A549 (cell line): ENCODE data around the gene DAGLA. TPM values are rescaled to one million over a fixed set of nuclear protein-coding genes. Genes with fewer than 3 reads are reported as not detected.

Source experiments
- ATAC-seq, 2 experiments: fragments of 200-7000 bp in 1 of 2; fragments of >200 bp in 1 of 2; cut with Nextera tagmentation in 1 of 2; cut with Tn5 transposase in 1 of 2; 3 replicates each; pipeline versions ENCODE4 v1.8.0 to v1.9.1; 2018 to 2020; ENCODE audit warnings: mild to moderate bottlenecking in 1 of 2, moderate library complexity in 1 of 2
- CTCF ChIA-PET: fragments of 300-600 bp; sonication (Branson Sonifier 250); formaldehyde crosslinking; extraction: SDS; loops from one replicate; lab custom pipeline; 2021; ENCODE audit warnings: antibody characterized with exemption, inconsistent platforms; lab: Yijun Ruan, JAX
- POLR2A ChIA-PET: fragments of 350-600 bp; formaldehyde crosslinking; extraction: SDS; loops from one replicate; lab custom pipeline; 2021; ENCODE audit warnings: antibody characterized with exemption, inconsistent platforms; lab: Yijun Ruan, JAX
- DNase-seq, 2 experiments: peaks; one replicate each; pipeline versions ENCODE4 v3.0.0 to v3.0.0-alpha.2; 2011 to 2016; ENCODE audit warnings: low read depth in 1 of 2, low spot score in 1 of 2
- FAIRE-seq: peaks from 2 replicates; lab custom pipeline; 2011; peaks lifted over from hg19 to GRCh38; lab: Jason Lieb, UNC
- H3K27ac ChIP-seq, 2 experiments: fragments of >200 bp; sonication (Bioruptor Twin); formaldehyde crosslinking; 3 replicates each; pipeline ENCODE4 v1.5.1; 2016 to 2017
- H3K4me1 ChIP-seq: fragments of >200 bp; sonication (Bioruptor Twin); formaldehyde crosslinking; 3 replicates; pipeline ENCODE4 v1.6.1; 2016
- H3K4me2 ChIP-seq: fragments of >200 bp; sonication (Bioruptor Twin); formaldehyde crosslinking; 3 replicates; pipeline ENCODE4 v1.6.1; 2016
- H3K4me3 ChIP-seq: fragments of >200 bp; sonication (Bioruptor Twin); formaldehyde crosslinking; 3 replicates; pipeline ENCODE4 v1.5.1; 2016
- H3K9me3 ChIP-seq: fragments of >200 bp; sonication (Bioruptor Twin); formaldehyde crosslinking; 3 replicates; pipeline ENCODE4 v1.6.1; 2016
- CBX2 ChIP-seq: fragments of 200-600 bp; sonication (generic); IDR thresholded peaks from 2 replicates; pipeline ENCODE4 v1.6.1; 2016; ENCODE audit warnings: low read depth, mild to moderate bottlenecking, borderline replicate concordance
- CBX8 ChIP-seq: fragments of 200-600 bp; sonication (generic); IDR thresholded peaks from 2 replicates; pipeline ENCODE4 v1.6.1; 2016
- EHMT2 ChIP-seq: fragments of 200-600 bp; sonication (generic); IDR thresholded peaks from 2 replicates; pipeline ENCODE4 v1.6.1; 2016; ENCODE audit warnings: antibody characterized with exemption, low read depth, mild to moderate bottlenecking, moderate library complexity
- EP300 ChIP-seq, 2 experiments: fragments of >200 bp; sonication (Bioruptor Twin); formaldehyde crosslinking; IDR thresholded peaks; 2 replicates in 1 of 2; 3 replicates in 1 of 2; pipeline ENCODE4 v1.6.1; 2016 to 2017
- ESRRA ChIP-seq: fragments of 150-350 bp; IDR thresholded peaks from 2 replicates; pipeline ENCODE4 v1.6.1; 2014; ENCODE audit warnings: mild to moderate bottlenecking, low read length, borderline replicate concordance
- HDAC2 ChIP-seq: fragments of 200-600 bp; sonication (generic); IDR thresholded peaks from 2 replicates; pipeline ENCODE4 v1.6.1; 2016
- HEYL ChIP-seq: fragments of 250-450 bp; sonication (Bioruptor Pico); IDR thresholded peaks from 2 replicates; pipeline ENCODE4 v1.8.0; 2021; ENCODE audit warnings: mild to moderate bottlenecking, moderate library complexity
- HOXA7 ChIP-seq: fragments of 250-450 bp; sonication (Bioruptor Pico); IDR thresholded peaks from 2 replicates; pipeline ENCODE4 v1.5.0; 2020; ENCODE audit warnings: mild to moderate bottlenecking, moderate library complexity
- JUN ChIP-seq, 2 experiments: fragments of >200 bp; sonication (Bioruptor Twin); formaldehyde crosslinking; IDR thresholded peaks; 2 replicates in 1 of 2; 3 replicates in 1 of 2; pipeline ENCODE4 v1.6.1; 2016 to 2017
- MAZ ChIP-seq: fragments of 150-350 bp; IDR thresholded peaks from 2 replicates; pipeline ENCODE4 v1.6.1; 2014; ENCODE audit warnings: antibody characterized with exemption, low read depth, low read length, borderline replicate concordance
- MYC ChIP-seq: IDR thresholded peaks from 2 replicates; pipeline ENCODE4 v1.6.1; 2012; ENCODE audit warnings: mild to moderate bottlenecking, inconsistent platforms, low read length, improper control_type of control experiment, borderline replicate concordance
- NFE2L2 ChIP-seq: fragments of 150-350 bp; conservative IDR thresholded peaks from 2 replicates; pipeline ENCODE4 v1.6.1; 2014; ENCODE audit warnings: low read length
- NR3C1 ChIP-seq: fragments of >200 bp; sonication (Bioruptor Twin); formaldehyde crosslinking; IDR thresholded peaks from 3 replicates; pipeline ENCODE4 v1.6.1; 2017
- PHF8 ChIP-seq: fragments of 200-600 bp; sonication (generic); IDR thresholded peaks from 2 replicates; pipeline ENCODE4 v1.6.1; 2016; ENCODE audit warnings: low read depth, mild to moderate bottlenecking, antibody characterized with exemption, moderate library complexity, borderline replicate concordance
- POLR2A ChIP-seq: IDR thresholded peaks from 2 replicates; pipeline ENCODE4 v1.6.1; 2012; ENCODE audit warnings: mild to moderate bottlenecking, low read length
- RAD21 ChIP-seq, 2 experiments: fragments of >200 bp in 1 of 2; sonication (Bioruptor Twin) in 1 of 2; formaldehyde crosslinking in 1 of 2; IDR thresholded peaks in 1 of 2; conservative IDR thresholded peaks in 1 of 2; 2 replicates in 1 of 2; 3 replicates in 1 of 2; pipeline ENCODE4 v1.6.1; 2012 to 2018; ENCODE audit warnings: inconsistent platforms in 1 of 2
- RCOR1 ChIP-seq: fragments of 150-350 bp; IDR thresholded peaks from 2 replicates; pipeline ENCODE4 v1.6.1; 2014; ENCODE audit warnings: antibody characterized with exemption, low read length, low read depth
- SMC3 ChIP-seq: fragments of >200 bp; sonication (Bioruptor Twin); formaldehyde crosslinking; IDR thresholded peaks from 3 replicates; pipeline ENCODE4 v1.6.1; 2018; ENCODE audit warnings: inconsistent platforms
- SREBF2 ChIP-seq: fragments of 450-650 bp; IDR thresholded peaks from 2 replicates; pipeline ENCODE4 v1.6.1; 2014; ENCODE audit warnings: mild to moderate bottlenecking, moderate library complexity
- ZC3H11A ChIP-seq: fragments of 450-650 bp; IDR thresholded peaks from 2 replicates; pipeline ENCODE4 v1.6.1; 2014; ENCODE audit warnings: antibody characterized with exemption, mild to moderate bottlenecking
- ZNF302 ChIP-seq: fragments of 250-450 bp; sonication (Bioruptor Pico); IDR thresholded peaks from 2 replicates; pipeline ENCODE4 v1.9.0; 2021; ENCODE audit warnings: inconsistent platforms, mild to moderate bottlenecking, moderate library complexity
- ZSCAN20 ChIP-seq: fragments of 250-450 bp; sonication (Bioruptor Pico); IDR thresholded peaks from 2 replicates; pipeline ENCODE4 v1.8.0; 2022; ENCODE audit warnings: mild to moderate bottlenecking, moderate library complexity
- WGBS: methylation state at CpG from one replicate; pipeline ENCODE4 v1.1.6; 2017; ENCODE audit errors: missing lambda C conversion rate; 5-methylcytosine and 5-hydroxymethylcytosine counted together
- polyA plus RNA-seq, 4 experiments: library from polyadenylated mRNA; depleted of rRNA in 3 of 4; stranded (reverse); fragments of >200 nt; fragmentation: RNase III in 1 of 4; extraction: RNeasy Plus Mini Kit Qiagen cat#74134 plus additional on column Dnase treatment in 1 of 4; gene quantifications; 2 replicates in 3 of 4; 3 replicates in 1 of 4; pipeline ENCODE4 v1.2.3, GENCODE V29; 2011 to 2017
- TF ChIP-seq, protein P1 (sequence below): IDR thresholded peaks from 2 replicates; pipeline ENCODE4 v1.6.1; 2012
- TF ChIP-seq, protein P2 (sequence below): fragments of >200 bp; sonication (Bioruptor Twin); formaldehyde crosslinking; IDR thresholded peaks from 3 replicates; pipeline ENCODE4 v1.6.1; 2016
- TF ChIP-seq, protein P3 (sequence below): fragments of >200 bp; sonication (Bioruptor Twin); formaldehyde crosslinking; IDR thresholded peaks from 2 replicates; pipeline ENCODE4 v1.6.1; 2016
- TF ChIP-seq, protein P4 (sequence below): fragments of >200 bp; sonication (Bioruptor Twin); formaldehyde crosslinking; IDR thresholded peaks from 3 replicates; pipeline ENCODE4 v1.5.1; 2016
- TF ChIP-seq, protein P5 (sequence below): fragments of 250-450 bp; sonication (Bioruptor Pico); IDR thresholded peaks from 2 replicates; pipeline ENCODE4 v1.5.0; 2021; ENCODE audit warnings: mild to moderate bottlenecking, moderate library complexity, borderline replicate concordance

Gene DAGLA
- polyA plus RNA-seq, 2 of the 4 experiments (the other 2 are of a cell fraction), result 0.93 to 2.5 TPM

DNA sequence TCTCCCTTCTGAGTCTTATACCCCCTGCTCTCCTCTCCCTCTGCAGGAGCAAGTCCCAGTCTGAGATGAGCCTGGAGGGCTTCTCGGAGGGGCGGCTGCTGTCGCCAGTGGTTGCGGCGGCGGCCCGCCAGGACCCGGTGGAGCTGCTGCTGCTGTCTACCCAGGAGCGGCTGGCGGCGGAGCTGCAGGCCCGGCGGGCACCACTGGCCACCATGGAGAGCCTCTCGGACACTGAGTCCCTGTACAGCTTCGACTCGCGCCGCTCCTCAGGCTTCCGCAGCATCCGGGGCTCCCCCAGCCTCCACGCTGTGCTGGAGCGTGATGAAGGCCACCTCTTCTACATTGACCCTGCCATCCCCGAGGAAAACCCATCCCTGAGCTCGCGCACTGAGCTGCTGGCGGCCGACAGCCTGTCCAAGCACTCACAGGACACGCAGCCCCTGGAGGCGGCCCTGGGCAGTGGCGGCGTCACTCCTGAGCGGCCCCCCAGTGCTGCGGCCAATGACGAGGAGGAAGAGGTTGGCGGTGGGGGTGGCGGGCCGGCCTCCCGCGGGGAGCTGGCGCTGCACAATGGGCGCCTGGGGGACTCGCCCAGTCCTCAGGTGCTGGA is 63.4 kb downstream of the DAGLA start:
- POLR2A ChIA-PET, result no interaction called here
- no peak for FAIRE-seq
- no peak overlapping the region for H3K4me2 ChIP-seq
- 92% methylated on average over 21 of the region's 42 CpGs for WGBS
- no peaks in the 10 kb centered on the region for H3K9me3 ChIP-seq
- DNase-seq, result no peak
- no peak overlapping the region for H3K27ac ChIP-seq
- TF ChIP-seq JUN (IDR thresholded peaks at IDR 0.05) (no peak), MAZ (no peak), RCOR1 (no peak), SMC3 (no peak), SREBF2 (no peak), ESRRA (no peak), MYC (no peak), CBX8 (no peak), HEYL (no peak), HDAC2 (no peak), EHMT2 (no peak)
- TF ChIP-seq, protein P1, sequence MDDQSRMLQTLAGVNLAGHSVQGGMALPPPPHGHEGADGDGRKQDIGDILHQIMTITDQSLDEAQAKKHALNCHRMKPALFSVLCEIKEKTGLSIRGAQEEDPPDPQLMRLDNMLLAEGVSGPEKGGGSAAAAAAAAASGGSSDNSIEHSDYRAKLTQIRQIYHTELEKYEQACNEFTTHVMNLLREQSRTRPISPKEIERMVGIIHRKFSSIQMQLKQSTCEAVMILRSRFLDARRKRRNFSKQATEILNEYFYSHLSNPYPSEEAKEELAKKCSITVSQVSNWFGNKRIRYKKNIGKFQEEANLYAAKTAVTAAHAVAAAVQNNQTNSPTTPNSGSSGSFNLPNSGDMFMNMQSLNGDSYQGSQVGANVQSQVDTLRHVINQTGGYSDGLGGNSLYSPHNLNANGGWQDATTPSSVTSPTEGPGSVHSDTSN, result no peak
- TF ChIP-seq, protein P2, sequence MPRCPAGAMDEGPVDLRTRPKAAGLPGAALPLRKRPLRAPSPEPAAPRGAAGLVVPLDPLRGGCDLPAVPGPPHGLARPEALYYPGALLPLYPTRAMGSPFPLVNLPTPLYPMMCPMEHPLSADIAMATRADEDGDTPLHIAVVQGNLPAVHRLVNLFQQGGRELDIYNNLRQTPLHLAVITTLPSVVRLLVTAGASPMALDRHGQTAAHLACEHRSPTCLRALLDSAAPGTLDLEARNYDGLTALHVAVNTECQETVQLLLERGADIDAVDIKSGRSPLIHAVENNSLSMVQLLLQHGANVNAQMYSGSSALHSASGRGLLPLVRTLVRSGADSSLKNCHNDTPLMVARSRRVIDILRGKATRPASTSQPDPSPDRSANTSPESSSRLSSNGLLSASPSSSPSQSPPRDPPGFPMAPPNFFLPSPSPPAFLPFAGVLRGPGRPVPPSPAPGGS, result no peak
- TF ChIP-seq, protein P3, sequence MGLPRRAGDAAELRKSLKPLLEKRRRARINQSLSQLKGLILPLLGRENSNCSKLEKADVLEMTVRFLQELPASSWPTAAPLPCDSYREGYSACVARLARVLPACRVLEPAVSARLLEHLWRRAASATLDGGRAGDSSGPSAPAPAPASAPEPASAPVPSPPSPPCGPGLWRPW, result no peak
- H3K4me1 ChIP-seq, result peaks cover 11% of the 10 kb centered on the region
- ATAC-seq, result no peak
- CTCF ChIA-PET, result interaction anchor here (0.7 to 11.1 kb wide), 13 partner anchors 7 to 364 kb away, joined by 3 to 156 read pairs (median 3); partner anchors contain the start of gene TMEM216
- no peak overlapping the region for H3K4me3 ChIP-seq

DNA sequence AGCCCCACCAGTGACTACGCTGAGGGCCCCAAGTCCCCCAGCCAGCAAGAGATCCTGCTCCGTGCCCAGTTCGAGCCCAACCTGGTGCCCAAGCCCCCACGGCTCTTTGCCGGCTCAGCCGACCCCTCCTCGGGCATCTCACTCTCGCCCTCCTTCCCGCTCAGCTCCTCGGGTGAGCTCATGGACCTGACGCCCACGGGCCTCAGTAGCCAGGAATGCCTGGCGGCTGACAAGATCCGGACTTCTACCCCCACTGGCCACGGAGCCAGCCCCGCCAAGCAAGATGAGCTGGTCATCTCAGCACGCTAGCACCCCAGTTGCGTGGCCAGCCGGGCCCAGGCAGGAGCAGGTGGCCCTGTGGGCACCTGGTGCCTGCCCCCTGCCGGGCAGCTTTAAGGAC is 64.0 kb downstream of the DAGLA start:
- no peak overlapping the region for H3K4me2 ChIP-seq
- CTCF ChIA-PET, result interaction anchor here (0.7 to 11.1 kb wide), 12 partner anchors 7 to 364 kb away, joined by 3 to 156 read pairs (median 3); partner anchors contain the start of gene TMEM216
- DNase-seq (no peak), ATAC-seq (no peak), FAIRE-seq (no peak)
- H3K4me1 ChIP-seq, result peaks cover 11% of the 10 kb centered on the region
- WGBS, result 93% methylated on average over 14 of the region's 20 CpGs
- no peaks in the 10 kb centered on the region for H3K9me3 ChIP-seq
- H3K27ac ChIP-seq, result no peak overlapping the region
- TF ChIP-seq ESRRA, result no peak
- TF ChIP-seq CBX8, result no peak
- no peak for TF ChIP-seq CBX2
- TF ChIP-seq MYC, result no peak
- TF ChIP-seq NFE2L2, result no peak
- TF ChIP-seq ZNF302 (CRISPR knock-in tag), result no peak
- TF ChIP-seq HOXA7, result no peak
- H3K4me3 ChIP-seq, result no peak overlapping the region
- POLR2A ChIA-PET, result no interaction called here

DNA sequence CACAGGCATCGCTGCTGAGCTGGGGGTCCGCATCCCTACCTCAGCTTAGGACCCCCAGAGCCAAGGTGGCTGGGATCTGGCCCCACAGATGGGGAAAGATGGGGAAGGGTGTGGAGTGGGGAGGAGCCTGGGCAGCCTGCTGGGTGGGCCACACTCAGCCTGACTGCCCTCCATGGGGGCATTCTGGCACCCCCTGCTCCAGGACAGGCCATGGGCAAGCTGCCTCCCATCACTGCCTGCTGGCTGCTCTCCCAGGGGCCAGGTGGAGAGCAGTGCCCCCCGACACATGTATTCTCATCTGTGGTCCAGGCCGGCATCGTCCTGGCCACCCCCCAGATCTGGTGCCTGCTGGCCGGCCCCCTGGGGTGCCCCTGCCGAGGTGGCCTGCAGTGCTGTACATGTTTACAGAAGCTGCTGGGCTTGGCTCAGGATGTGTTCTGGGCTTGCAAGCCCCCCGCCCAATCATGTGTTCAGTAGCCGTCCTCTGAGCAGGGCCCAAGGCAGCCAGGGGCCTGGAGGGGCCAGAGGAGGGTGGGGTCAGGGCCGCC is 64.5 kb downstream of the DAGLA start:
- no peak overlapping the region for H3K4me3 ChIP-seq
- peaks cover 11% of the 10 kb centered on the region for H3K4me1 ChIP-seq
- no peak for DNase-seq
- H3K4me2 ChIP-seq, result no peak overlapping the region
- WGBS, result 90% methylated on average over 5 of the region's 10 CpGs
- no peak for ATAC-seq
- CTCF ChIA-PET, result interaction anchor here (0.9 to 11.1 kb wide), 8 partner anchors 8 to 363 kb away, joined by 3 to 156 read pairs (median 4); partner anchors contain the start of gene TMEM216
- no peaks in the 10 kb centered on the region for H3K9me3 ChIP-seq
- FAIRE-seq, result no peak
- POLR2A ChIA-PET, result no interaction called here
- H3K27ac ChIP-seq, result no peak overlapping the region
- TF ChIP-seq ZC3H11A (no peak), RCOR1 (no peak), ESRRA (no peak), EP300 (IDR thresholded peaks at IDR 0.05) (no peak), MYC (no peak), HEYL (no peak), HOXA7 (no peak), RAD21 (conservative IDR thresholded peaks at IDR 0.05 in 1 of 2, IDR thresholded peaks at IDR 0.05 in 1 of 2) (no peak), ZSCAN20 (CRISPR knock-in tag) (no peak), NR3C1 (no peak), PHF8 (no peak), POLR2A (no peak)
- TF ChIP-seq, protein P4, sequence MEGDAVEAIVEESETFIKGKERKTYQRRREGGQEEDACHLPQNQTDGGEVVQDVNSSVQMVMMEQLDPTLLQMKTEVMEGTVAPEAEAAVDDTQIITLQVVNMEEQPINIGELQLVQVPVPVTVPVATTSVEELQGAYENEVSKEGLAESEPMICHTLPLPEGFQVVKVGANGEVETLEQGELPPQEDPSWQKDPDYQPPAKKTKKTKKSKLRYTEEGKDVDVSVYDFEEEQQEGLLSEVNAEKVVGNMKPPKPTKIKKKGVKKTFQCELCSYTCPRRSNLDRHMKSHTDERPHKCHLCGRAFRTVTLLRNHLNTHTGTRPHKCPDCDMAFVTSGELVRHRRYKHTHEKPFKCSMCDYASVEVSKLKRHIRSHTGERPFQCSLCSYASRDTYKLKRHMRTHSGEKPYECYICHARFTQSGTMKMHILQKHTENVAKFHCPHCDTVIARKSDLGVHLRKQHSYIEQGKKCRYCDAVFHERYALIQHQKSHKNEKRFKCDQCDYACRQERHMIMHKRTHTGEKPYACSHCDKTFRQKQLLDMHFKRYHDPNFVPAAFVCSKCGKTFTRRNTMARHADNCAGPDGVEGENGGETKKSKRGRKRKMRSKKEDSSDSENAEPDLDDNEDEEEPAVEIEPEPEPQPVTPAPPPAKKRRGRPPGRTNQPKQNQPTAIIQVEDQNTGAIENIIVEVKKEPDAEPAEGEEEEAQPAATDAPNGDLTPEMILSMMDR, result no peak
- TF ChIP-seq, protein P5, sequence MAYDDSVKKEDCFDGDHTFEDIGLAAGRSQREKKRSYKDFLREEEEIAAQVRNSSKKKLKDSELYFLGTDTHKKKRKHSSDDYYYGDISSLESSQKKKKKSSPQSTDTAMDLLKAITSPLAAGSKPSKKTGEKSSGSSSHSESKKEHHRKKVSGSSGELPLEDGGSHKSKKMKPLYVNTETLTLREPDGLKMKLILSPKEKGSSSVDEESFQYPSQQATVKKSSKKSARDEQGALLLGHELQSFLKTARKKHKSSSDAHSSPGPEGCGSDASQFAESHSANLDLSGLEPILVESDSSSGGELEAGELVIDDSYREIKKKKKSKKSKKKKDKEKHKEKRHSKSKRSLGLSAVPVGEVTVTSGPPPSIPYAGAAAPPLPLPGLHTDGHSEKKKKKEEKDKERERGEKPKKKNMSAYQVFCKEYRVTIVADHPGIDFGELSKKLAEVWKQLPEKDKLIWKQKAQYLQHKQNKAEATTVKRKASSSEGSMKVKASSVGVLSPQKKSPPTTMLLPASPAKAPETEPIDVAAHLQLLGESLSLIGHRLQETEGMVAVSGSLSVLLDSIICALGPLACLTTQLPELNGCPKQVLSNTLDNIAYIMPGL, result no peak
